GM19438 (cell line): ENCODE measurements around the gene DDX1.
"Not testable (repeated sequence)": the region's sequence is repeated elsewhere in the genome, so short reads cannot be mapped to it uniquely, and the experiment has no call there.

Experiments used
- ATAC-seq: cut with Tn5 transposase; IDR thresholded peaks from one replicate; pipeline ENCODE4 v1.9.1; 2021; ENCODE audit warnings: low read depth; ENCODE audit not compliant: unreplicated experiment

The DDX1 gene

GRCh38 chr2:15614545-15615300 lies 23.1 kb downstream of the DDX1 start:
- ATAC-seq: no peak

DNA sequence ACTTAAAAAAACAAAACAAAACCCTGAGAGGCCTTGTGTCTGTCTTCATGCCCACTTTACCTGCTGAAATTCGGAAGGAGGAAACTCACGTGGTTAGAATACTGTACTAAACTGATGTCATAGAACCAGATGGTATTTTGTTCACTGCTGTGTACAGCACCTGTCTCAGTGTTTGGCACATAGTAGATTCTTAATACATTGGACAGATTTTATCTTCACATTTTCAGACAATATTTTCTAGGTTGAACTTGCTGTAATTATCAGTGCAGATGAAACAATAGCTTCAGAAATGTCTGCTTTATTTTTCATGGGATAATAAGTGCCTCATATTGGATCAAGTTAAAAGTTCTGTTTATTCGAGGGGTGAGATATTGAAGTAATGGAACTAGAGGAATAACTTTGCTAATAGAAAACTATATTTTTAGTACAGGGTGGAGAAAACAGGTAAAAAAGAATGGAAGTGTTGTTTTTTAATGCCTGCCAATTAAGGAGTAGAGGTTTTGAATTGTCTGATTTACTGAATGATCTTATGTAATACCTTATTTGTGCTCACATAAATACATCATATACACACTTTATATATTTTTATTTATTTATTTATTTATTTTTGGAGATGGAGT lies 23.7 kb downstream of the DDX1 start:
- ATAC-seq: no peak

GRCh38 chr2:15616429-15616828 lies 24.8 kb downstream of the DDX1 start:
- no peak for ATAC-seq

DNA sequence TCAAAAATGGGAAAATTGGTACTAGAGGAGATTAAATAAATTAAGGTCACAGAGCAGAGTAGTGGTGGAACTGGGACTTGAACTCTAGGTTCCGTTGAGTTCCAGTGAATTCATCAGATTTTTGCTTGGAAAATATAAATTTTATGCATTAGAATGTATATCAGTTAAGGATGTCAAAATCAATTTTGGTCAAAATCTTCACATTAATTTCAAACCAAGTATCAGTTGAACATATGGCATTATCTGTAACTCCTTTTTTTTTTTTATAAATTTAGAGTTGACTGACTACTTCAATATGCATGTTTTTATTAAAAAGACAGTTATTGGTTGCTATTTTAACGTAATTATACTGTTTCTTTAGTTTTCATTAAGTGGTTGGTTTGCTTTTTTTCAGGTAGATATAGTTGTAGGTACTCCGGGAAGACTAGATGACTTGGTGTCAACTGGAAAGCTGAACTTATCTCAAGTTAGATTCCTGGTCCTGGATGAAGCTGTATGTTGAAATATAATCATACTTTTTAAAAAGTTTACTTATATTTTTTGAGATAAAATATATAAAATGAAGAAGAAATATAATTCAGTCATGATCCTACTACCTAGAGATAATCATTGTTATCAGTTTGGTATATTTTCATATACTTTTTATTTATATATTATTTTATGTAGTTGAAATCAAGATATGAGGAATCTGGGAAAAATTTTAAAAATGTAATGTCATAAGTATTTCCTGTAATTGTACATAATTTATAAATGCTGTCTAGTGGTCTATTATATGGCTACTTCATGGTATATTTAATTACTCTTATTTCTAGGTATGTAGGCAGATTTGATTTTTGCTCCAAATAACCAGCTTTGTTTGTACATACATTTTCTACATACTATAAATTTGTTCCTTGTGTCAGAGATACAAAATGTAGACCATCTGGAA lies 25.4 kb downstream of the DDX1 start:
- ATAC-seq: no peak

DNA sequence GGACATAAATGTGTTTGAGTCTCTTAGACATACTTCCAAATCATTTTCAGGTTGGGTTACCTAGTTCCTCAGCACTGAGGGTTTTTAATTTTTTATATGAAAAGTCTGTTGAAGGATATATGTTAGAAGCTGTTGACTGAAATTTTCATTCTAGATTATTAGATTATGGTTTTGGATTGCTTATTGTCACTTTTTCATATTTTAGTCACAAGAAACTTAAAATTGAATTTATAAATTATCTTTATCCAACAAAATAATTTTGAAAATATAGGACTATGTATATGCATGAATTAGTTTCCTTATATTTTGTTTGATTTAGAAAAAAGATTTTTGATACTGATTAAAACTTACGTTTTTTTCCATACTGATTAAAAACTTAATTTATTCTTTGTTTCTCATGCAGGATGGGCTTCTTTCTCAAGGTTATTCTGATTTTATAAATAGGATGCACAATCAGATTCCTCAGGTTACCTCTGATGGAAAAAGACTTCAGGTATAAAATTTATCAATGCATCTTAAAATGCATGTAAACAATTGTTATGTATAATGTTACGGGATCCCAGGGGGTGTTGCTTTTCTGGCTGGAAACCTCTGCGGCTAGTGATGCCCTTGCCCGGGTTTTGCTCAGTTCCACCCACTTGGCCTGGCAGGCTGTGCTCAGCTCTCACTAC lies 26.2 kb downstream of the DDX1 start:
- no peak for ATAC-seq

DNA sequence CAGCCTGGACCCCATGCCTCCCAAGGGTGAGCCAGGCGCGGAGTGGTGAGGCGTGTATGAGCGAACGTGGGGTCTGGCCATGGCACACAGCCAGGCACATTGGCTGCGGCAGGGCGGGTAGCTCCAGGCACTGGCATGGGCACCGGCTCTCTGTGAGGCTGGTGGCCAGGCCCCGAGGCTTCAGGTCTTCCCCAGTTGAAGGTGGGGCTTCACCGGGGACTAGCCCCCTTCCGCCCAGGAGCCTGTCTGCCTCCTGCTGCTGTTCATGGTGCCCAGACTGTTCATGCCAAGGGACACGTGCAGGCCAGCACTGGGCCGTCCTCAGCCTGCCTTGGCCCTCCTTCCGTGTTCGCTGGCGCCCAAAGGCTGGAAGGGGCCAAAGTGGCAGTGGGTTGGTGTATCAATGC lies 26.8 kb downstream of the DDX1 start:
- ATAC-seq: no peak

DNA sequence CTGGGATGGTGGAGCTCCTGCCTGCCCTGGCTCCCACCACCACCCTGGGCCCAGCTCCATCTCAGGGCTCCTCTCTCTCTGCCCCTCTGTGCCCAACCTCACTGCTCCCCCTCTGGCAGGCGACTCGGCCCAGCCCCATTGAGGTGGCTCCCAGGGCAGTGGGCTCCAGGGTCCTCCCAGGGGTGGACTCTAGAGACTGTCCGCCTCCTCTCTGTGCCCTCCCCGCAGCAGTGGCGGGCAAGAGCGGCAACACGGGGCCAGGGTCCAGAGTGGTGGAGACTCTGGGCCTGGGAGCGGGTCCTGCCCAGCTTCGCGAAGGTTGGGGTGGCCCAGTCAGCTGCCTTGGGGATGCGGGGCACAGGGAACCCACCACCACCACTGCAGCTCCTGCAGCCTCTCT lies 27.4 kb downstream of the DDX1 start:
- ATAC-seq: no peak

DNA sequence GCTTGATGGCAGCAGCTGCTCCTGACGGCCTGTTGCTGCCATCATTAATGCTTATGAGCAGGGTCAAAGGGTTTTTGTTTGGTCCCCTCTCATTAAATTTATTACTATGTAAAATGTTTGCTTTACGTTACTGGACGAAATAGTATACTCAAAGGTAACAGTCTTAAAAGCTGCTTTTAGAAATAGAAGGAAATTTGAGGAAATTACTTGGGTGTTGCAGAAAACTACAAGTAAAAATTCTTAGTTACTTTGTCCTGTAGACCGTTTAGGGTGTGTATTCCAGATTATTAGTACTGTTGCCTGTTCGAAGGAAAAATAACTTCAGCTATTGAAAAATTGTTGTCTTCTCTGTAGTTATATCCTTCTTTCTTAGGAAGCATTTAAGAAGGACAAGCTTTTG lies 27.8 kb downstream of the DDX1 start:
- no peak for ATAC-seq

- ATAC-seq: no peak
Measured at GRCh38 chr2:15619938-15620337, 28.3 kb downstream of the DDX1 start.

GRCh38 chr2:15620340-15620739 lies 28.7 kb downstream of the DDX1 start:
- no peak for ATAC-seq

DNA sequence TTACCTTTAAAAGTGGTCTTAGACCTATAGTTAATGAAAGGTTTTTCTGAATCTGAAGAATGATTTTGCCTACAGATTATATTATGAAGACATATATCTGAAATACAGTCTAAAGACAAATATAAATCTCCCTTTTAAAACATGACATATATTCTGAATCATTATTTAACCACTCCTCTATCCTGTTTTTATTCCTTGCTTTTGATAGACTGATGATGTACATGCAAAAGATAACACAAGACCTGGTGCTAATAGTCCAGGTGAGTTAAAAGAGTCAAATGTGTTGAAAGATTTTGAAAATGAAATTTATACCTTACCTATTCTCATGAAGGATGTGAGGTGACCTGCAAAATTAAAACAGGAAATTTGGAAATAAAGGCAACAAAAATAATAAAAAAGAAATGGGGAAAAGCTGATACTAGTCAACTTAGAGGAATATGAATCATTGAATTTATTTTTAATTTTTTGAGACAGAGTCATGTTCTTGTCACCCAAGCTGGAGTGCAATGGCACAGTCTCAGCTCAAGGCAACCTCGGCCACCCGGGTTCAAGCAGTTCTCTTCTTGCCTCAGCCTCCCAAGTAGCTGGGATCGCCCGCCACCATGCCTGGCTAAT lies 29.3 kb downstream of the DDX1 start:
- ATAC-seq: no peak

- not testable (repeated sequence) for ATAC-seq
Measured at GRCh38 chr2:15621472-15621870, 29.8 kb downstream of the DDX1 start.

GRCh38 chr2:15622214-15622613 lies 30.5 kb downstream of the DDX1 start:
- no peak for ATAC-seq

DNA sequence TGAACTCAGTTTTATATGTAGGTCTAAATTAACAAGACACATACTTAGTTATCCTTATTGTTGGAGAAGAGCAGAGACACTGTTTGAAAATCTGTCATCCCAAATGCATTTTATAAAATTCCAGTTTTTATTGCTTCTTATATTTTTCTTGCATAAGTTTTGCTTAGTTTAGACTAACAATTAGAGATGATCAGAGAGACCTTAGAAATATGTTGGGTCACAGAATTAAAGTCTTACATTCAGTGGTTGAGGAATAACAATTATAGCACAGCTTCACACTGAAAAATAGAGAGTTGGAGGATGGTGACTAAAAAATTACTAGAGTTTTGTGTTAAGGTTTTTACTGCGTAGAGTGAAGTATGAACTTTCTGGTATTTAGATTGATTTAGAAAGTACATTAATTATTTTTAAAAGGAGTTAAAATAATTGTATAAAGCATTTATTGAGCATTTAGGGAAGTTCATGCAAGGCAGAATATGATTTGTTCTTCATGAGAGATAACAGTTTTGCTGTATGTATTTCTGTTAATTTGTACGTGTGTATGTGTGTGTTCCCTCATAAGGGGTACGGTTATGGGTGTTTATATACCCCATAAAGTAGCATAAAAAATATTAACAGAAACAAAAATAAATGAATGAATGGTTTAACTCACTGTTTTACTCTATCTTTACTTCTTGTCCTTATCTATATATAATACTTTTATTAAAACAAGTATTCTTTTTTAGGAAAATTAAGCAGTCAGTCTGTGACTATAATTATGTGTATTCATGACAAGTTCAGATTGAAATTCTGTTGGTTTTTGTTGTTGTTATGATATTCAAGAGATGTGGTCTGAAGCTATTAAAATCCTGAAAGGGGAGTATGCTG lies 31.2 kb downstream of the DDX1 start:
- no peak for ATAC-seq

GRCh38 chr2:15623481-15623796 lies 31.8 kb downstream of the DDX1 start:
- no peak for ATAC-seq

DNA sequence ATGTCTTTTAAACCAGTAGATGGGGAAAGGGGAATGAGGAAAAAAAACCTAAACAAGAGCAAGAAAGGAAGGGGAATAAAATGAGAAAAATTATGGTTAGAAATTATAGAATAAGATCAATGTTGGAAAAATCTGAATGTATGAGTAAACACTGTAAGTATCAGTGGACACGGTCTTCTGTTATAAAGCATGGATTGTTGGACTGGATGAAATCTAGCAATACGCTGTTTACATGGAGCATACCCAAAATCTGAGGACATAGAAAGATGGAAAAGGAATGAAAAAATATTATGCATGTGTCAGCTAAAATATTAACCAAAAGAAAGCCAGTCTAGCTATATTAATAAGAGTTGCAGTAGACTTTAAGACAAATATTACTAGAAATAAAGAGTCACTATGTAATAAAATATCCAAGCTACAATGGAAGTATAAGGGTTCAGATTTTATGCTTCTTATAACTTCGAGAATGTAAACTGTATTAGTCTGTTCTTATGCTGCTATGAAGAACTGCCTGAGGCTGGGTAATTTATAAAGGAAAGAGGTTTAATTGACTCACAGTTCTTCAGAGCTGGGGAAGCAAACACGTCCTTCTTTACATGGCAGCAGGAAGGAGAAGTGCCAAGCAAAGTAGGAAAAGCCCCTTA lies 32.4 kb downstream of the DDX1 start:
- no peak for ATAC-seq

DNA sequence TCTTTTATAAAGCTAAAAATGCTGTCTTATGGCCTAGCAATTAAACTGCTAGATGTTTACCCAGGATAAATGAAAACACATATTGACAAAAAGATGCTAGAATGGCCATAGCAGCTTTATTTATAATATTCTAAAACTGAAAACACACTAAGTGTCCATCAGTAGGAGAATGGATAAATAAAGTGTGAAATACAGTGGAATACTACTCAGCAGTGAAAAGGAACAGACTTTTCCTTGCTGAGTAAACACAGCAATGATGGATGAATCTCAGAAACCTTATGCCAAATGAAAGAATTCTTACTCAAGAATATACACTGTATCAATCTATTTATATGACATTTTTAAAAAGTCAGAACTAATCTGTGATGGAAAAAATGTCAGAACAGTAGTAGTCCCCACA lies 33.2 kb downstream of the DDX1 start:
- ATAC-seq: no peak

DNA sequence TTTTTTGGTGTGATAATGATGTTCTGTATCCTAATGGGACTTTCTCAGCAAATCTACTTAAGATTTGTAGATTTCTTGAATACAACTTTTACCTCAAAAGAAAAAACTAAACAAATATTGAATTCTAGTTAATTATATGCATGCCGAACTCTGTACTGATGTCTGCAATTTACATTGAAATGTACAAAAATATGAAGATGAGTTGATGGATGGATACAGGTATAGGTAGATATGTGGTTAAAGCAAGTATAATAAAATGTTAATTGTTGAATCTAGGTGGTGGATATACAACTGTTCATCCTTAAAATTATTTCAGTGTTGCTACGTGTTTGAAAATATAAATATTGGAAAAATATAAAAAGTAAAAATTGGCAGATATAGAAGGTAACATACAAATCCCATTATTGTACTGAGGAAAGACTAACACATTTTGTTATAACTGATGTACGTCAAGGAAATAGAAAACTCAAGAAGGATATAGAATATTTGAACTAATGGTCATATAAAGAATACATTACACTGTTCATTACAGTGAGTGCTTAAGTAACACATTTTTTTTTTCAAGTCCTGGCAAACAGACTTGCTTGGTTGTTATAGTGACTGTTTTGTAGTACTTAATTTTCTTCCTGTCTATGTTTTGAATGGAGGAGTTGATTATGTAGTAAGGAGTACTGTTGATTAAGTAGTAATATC lies 33.8 kb downstream of the DDX1 start:
- no peak for ATAC-seq

DNA sequence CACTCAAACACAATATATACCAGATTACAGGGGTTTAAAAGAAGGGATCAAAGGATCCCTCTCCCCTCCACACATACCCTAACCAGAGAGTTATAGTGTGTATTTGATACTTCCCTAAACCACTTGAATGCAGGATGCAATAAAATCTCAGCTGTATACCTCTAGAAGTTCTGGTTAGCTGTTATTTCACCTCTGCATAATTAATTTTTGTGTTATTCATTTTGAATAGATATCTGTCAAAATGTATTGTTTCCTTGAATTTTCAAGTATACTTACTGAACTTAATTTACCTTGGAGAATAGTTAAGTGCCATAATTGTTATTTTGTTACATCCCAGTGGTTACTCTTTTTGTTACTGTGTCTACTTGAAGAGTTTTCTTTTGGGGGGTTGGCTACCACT lies 34.5 kb downstream of the DDX1 start:
- no peak for ATAC-seq
